Central memory CD8-positive, alpha-beta T cell (primary cell): ENCODE results near the gene ADAR.

ENCODE experiments used
- ATAC-seq: fragments of 150-1000 bp; cut with Tn5 transposase; replicated peaks from 2 replicates; pipeline ENCODE4 v1.10.0; 2022; ENCODE audit warnings: mild to moderate bottlenecking, moderate FRiP score, moderate number of reproducible peaks; ENCODE audit not compliant: poor library complexity, severe bottlenecking; ENCODE audit errors: extremely low read depth
- DNase-seq, 2 donors: peaks; one replicate each; pipeline ENCODE4 v3.0.0; 2021; ENCODE audit warnings: low spot score in 2 of 2
- H3K27ac Mint-ChIP-seq: one replicate; pipeline ENCODE4 v1.8.0; 2022; ENCODE audit warnings: low read depth, mild to moderate bottlenecking, moderate library complexity, mixed read lengths
- H3K27me3 Mint-ChIP-seq: one replicate; pipeline ENCODE4 v1.8.0; 2022; ENCODE audit warnings: mixed read lengths
- H3K36me3 Mint-ChIP-seq: one replicate; pipeline ENCODE4 v1.8.0; 2022; ENCODE audit warnings: mild to moderate bottlenecking, moderate library complexity, mixed read lengths; ENCODE audit not compliant: insufficient read depth
- H3K4me1 Mint-ChIP-seq: one replicate; pipeline ENCODE4 v1.8.0; 2022; ENCODE audit warnings: mixed read lengths
- H3K4me3 Mint-ChIP-seq: one replicate; pipeline ENCODE4 v1.8.0; 2022; ENCODE audit warnings: mild to moderate bottlenecking, moderate library complexity, mixed read lengths
- H3K9me3 Mint-ChIP-seq: one replicate; pipeline ENCODE4 v1.8.0; 2022; ENCODE audit warnings: mixed read lengths

ADAR gene

DNA sequence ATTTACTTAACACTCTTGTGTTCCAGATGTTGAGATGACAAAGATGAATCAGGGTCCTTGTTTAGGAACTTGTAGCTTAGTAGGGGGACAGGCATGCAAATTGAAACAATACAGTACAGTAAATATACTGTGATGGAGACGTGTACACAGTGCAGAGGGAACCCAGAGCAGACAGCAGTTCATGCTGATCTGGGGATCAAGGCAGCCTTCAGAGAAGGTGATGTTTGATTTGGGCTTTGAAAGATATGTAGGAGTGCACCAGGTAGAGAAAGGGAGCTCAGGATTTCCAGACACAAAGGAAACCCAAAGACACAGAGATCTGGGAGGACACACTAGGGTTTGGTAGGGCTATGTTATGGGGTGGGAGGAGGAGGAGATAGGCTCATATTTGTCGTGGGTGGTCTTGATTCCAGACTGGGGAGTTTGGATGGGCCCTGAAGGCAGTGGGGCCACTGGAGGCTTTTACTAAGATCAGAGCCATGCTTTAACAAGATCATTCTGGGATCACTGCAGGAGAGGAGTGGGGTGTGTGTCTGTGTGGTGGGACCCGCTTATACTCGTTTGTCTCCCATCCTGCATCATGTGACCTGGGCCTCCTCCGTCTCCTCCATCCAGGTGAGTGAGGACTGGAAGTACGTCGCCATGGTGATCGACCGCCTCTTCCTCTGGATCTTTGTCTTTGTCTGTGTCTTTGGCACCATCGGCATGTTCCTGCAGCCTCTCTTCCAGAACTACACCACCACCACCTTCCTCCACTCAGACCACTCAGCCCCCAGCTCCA lies 32.6 kb downstream of the ADAR start:
- Mint-ChIP-seq H3K9me3 (no peaks in the 10 kb centered on the region), H3K27me3 (peaks cover 9% of the 10 kb centered on the region), H3K27ac (no peak overlapping the region), H3K36me3 (peaks cover 20% of the 10 kb centered on the region), H3K4me3 (no peak overlapping the region), H3K4me1 (peaks cover 12% of the 10 kb centered on the region)
- ATAC-seq (no peak), DNase-seq (no peak)

DNA sequence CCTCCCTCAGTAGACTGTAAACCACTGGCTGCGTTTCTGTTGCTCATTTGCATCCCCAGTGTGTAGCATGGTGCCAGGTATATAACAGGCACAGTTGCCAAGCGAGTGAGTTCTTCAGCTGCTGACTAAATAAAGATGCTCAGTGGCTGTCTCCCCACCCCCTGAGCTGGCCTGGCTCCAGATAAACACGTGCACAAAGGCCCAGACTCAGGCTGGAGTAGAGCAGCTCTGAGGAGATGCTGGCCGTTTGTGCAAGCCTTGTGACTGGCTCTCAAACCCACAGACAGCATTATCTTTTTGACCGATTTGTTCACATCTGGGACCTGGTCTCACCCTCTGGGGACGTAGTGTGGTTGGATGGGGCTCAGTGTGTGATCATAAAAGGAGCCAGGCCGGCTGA lies 33.3 kb downstream of the ADAR start:
- Mint-ChIP-seq H3K27ac (no peak overlapping the region), H3K27me3 (peaks cover 9% of the 10 kb centered on the region)

DNA sequence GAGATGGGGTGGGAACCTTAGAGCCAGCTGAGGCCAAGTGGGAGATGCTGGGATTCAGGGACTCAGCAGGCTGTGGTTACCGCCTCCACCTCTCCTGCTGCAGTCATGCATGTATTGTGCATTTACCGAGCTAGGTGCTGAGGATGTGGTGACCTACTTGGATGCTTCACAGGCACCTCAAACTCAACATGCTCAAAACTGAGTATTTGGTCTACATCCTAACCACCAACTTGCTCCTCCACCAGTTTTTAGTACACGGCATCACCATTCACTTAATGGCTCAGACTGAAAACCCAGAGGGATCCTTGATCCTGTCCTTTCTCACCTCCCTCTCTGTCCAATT lies 34.8 kb downstream of the ADAR start:
- Mint-ChIP-seq H3K9me3 (no peaks in the 10 kb centered on the region), H3K27me3 (peaks cover 17% of the 10 kb centered on the region), H3K4me1 (peaks cover 7% of the 10 kb centered on the region)

More for the DNA sequence above, 33.3 kb downstream of the ADAR start:
- H3K4me1 Mint-ChIP-seq = peaks cover 12% of the 10 kb centered on the region
- DNase-seq (no peak), ATAC-seq (no peak)
- H3K9me3 Mint-ChIP-seq = no peaks in the 10 kb centered on the region
- peaks cover 18% of the 10 kb centered on the region for H3K36me3 Mint-ChIP-seq
- no peak overlapping the region for H3K4me3 Mint-ChIP-seq

DNA sequence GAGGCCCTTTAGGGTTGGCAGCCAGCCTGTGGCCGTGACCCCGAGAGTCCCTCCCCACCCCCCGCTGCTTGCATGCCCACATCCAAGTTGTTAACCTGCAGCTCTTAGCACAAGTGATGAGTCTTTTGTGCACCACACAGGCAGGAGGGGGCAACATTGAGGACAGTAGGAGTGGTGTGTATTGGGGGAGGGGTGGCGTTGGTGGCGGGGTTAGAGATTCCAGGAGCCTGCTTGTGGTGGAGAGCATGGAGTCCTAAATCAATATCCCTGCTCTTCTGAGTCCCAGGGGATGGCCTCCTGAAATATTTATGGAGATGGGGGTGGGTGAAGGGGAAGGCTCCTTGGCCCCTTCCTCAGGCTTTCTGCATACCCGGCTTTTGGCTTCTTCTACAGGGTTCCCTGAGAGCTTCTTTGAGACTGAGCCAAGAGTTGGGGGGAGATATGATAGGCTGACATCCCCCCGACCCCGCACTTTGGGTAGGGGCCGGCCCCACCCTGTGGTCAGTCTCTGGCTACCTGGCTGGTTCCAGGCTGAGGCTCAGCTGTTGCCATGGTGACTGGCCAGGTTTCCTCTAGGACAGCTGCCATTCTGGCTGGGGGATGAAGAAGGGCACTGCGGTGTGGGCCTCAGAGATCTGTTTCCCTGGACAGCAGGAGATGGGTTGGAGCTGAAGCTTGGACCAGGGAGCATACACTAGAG lies 35.4 kb downstream of the ADAR start:
- ATAC-seq (no peak), DNase-seq (no peak)
- Mint-ChIP-seq H3K9me3 (no peaks in the 10 kb centered on the region), H3K4me3 (no peak overlapping the region), H3K27ac (peak overlapping the region; percentile 68), H3K4me1 (peaks cover 12% of the 10 kb centered on the region), H3K36me3 (peaks cover 2% of the 10 kb centered on the region), H3K27me3 (peaks cover 22% of the 10 kb centered on the region)

More for the DNA sequence above, 34.8 kb downstream of the ADAR start:
- DNase-seq (no peak), ATAC-seq (no peak)
- Mint-ChIP-seq H3K27ac (peak overlapping the region; percentile 68), H3K36me3 (peaks cover 4% of the 10 kb centered on the region), H3K4me3 (no peak overlapping the region)

DNA sequence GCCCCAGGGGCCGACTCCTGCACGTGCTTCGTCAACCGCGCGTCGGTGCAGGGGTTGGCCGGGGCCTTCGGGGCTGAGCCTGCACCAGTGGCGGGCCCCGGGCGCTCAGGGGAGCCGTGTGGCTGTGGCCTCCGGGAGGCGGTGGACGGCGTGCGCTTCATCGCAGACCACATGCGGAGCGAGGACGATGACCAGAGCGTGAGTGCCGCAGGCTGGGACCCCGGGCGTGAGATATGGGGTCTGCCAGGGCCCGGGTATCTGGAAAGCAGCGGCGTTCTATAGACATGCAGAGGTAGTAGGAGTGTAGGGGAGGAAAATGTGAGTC lies 36.1 kb downstream of the ADAR start:
- DNase-seq (no peak), ATAC-seq (no peak)
- H3K4me3 Mint-ChIP-seq = no peak overlapping the region
- H3K36me3 Mint-ChIP-seq = peaks cover 5% of the 10 kb centered on the region
- H3K27me3 Mint-ChIP-seq = peaks cover 29% of the 10 kb centered on the region
- no peaks in the 10 kb centered on the region for H3K9me3 Mint-ChIP-seq
- no peak overlapping the region for H3K27ac Mint-ChIP-seq
- H3K4me1 Mint-ChIP-seq = peaks cover 17% of the 10 kb centered on the region

DNA sequence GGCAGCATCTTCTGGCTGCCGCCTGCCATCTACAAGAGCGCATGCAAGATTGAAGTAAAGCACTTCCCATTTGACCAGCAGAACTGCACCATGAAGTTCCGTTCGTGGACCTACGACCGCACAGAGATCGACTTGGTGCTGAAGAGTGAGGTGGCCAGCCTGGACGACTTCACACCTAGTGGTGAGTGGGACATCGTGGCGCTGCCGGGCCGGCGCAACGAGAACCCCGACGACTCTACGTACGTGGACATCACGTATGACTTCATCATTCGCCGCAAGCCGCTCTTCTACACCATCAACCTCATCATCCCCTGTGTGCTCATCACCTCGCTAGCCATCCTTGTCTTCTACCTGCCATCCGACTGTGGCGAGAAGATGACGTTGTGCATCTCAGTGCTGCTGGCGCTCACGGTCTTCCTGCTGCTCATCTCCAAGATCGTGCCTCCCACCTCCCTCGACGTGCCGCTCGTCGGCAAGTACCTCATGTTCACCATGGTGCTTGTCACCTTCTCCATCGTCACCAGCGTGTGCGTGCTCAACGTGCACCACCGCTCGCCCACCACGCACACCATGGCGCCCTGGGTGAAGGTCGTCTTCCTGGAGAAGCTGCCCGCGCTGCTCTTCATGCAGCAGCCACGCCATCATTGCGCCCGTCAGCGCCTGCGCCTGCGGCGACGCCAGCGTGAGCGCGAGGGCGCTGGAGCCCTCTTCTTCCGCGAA lies 36.6 kb downstream of the ADAR start:
- peaks cover 17% of the 10 kb centered on the region for H3K4me1 Mint-ChIP-seq
- DNase-seq = no peak
- H3K27ac Mint-ChIP-seq = no peak overlapping the region
- ATAC-seq = no peak
- no peak overlapping the region for H3K4me3 Mint-ChIP-seq
- H3K27me3 Mint-ChIP-seq = peaks cover 34% of the 10 kb centered on the region
- H3K36me3 Mint-ChIP-seq = peaks cover 5% of the 10 kb centered on the region
- no peaks in the 10 kb centered on the region for H3K9me3 Mint-ChIP-seq

DNA sequence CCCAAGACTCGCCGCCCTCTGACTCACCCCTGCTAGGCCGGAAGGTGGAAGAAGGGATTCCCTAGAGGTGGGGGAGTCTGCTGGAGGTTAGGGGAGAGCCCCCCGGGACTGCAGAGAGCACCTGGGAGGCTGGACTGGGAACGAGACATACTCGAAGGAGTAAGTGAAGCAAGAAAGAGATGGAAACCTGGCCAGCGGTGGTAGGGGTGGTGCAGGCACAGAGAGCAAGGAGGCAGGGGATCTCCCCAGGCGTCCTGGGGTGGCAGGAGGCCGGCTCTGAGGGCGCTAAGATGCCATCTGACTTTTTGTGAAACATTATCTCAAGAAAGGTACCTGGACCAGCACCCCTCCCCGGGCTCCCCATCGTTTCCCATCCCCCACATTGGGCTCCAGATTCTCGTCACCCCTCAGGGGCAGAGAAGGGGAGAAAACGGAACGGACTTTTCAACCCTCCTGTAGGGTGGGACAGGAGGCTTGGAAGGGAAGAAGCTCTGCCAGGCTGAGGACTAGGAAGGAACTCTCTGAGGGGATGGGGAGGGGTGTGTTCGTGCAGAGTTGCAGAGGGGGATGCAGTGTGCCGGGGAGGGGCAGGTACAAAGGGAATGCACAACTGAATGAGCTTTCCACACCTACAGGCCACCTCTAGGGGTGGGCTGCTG lies 39.7 kb downstream of the ADAR start:
- H3K4me3 Mint-ChIP-seq = no peak overlapping the region
- H3K27me3 Mint-ChIP-seq = peaks cover 51% of the 10 kb centered on the region
- peaks cover 5% of the 10 kb centered on the region for H3K36me3 Mint-ChIP-seq

DNA sequence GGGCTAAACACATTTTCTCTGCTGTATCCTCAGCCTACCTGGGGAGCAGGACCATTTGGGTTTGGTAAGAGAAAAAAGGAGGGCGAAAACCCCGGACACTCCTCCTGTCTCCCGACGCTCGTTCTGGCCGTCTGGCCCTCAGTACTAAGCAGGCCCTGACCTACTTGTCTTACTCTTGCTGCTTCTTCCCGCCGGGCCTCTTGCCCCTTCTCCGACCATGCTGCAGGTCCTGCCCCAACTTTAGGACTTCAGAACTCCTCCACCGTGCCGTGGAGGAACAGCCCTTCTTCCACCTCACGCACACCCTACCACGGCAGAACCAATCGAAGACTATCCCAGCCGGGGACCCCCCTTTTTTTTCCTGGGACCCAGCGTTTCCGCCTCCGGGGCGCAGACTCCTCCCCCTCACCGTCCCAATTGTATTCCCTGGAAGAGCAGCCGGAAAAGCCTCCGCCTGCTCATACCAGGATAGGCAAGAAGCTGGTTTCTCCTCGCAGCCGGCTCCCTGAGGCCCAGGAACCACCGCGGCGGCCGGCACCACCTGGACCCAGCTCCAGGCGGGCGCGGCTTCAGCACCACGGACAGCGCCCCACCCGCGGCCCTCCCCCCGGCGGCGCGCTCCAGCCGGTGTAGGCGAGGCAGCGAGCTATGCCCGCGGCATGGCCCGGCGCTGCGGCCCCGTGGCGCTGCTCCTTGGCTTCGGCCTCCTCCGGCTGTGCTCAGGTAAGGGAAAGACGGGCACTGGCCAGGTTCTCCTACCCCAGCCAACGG lies 40.4 kb downstream of the ADAR start, which contains the start of gene CHRNB2:
CHRNB2 (plus strand) TSS at position 393 of the 771 bp plus-strand sequence; CDS start at position 660, 267 bp downstream.
- H3K36me3 Mint-ChIP-seq = peaks cover 3% of the 10 kb centered on the region
- H3K9me3 Mint-ChIP-seq = no peaks in the 10 kb centered on the region
- peaks cover 51% of the 10 kb centered on the region for H3K27me3 Mint-ChIP-seq
- ATAC-seq (peak; percentile 92), DNase-seq (peak; percentile 61 to 65)
- H3K27ac Mint-ChIP-seq = no peak within 1 kb of the TSS
- peaks cover 11% of the 10 kb centered on the region for H3K4me1 Mint-ChIP-seq
- H3K4me3 Mint-ChIP-seq = no peak within 1 kb of the TSS

More for the DNA sequence above, 39.7 kb downstream of the ADAR start:
- Mint-ChIP-seq H3K4me1 (peaks cover 11% of the 10 kb centered on the region), H3K9me3 (no peaks in the 10 kb centered on the region), H3K27ac (no peak overlapping the region)
- ATAC-seq (no peak), DNase-seq (no peak)

DNA sequence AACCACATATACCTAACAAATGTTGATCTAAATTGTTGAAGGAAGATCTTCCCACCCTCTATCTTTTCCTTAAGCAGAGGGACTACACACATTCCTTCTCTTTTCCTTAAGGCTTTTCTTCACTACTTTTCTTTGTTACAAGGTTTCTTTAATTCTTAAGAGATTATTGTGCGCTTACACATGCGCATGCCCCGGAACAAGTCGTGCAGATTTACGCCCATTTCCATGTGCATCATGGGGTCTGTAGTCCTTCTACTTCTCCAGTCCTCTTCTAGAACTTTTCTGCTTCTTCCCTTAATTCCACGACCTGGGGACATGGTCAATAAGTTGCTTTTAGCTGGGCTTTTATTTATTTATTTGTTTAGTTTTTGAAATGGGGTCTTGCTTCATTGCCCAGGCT lies 42.1 kb downstream of the ADAR start:
- ATAC-seq (no peak), DNase-seq (no peak)
- Mint-ChIP-seq H3K36me3 (peaks cover 3% of the 10 kb centered on the region), H3K4me1 (peaks cover 11% of the 10 kb centered on the region), H3K27ac (no peak overlapping the region), H3K27me3 (peaks cover 42% of the 10 kb centered on the region), H3K4me3 (no peak overlapping the region), H3K9me3 (no peaks in the 10 kb centered on the region)

DNA sequence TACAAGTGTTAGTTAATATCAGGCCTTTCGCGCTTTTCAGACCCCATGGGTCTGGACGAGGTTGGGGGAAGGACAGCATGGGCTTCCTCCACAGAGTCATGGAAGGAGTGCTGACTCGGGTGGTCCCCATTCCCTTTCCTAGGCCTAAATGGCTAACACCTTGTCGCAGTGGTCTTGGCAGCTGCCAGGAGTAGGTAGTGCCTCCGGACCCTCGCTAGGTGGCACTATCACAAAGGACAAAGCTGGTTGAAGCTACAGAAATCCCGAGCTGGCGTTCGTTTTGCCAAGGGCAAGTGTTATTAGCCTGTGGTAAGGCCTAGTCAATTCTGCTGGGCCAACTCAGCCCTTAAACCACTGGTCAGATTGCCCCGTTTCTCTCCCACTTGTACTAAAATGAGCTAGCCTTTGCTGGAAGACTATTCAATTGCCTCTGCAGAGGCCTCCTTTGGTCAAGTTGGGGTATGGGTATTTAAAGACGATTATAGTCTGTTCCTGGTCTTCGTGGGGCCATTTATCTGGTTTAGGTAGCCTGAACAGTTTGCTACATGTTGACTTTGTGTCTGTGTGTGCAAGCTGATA lies 48.4 kb downstream of the ADAR start:
- H3K4me3 Mint-ChIP-seq = peak overlapping the region; percentile 84
- peaks cover 12% of the 10 kb centered on the region for H3K36me3 Mint-ChIP-seq
- H3K4me1 Mint-ChIP-seq = peaks cover 47% of the 10 kb centered on the region

DNA sequence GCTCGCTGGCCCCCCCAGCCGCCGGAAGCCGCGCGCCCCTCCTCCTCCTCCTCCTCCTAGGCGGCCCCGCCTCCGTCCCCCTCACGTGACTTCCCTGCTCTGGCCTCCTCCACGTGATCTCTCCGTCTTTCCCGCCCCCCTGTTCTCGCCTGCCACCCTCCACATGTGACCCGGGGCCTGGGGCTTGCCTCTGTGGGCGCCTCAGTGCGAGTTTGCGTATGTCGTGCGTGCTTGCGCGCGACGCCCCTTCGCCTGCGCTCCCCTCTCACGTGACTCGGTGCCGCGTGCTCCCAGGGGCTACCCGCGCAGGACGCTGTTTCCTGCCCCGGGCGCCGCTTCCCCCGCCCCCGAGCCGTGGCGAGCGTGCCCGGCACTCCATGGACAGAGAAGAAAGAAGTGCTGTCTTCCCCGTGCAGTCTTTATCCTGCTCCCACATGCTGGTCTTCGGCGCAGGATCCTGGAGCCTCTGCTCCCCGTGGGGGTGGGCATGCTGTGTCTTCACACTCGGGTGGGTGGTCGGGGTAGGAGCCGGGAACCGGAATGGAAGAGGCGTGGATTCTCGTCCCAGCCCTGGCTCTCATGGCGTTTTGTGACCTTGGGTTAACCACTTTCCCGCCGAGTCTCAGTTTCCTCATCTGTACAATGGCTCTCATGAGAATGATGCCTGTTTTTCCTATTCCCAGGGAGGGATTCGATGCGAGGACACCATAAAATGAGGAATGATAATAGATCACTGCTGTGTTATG lies 49.1 kb downstream of the ADAR start:
- peak overlapping the region; percentile 84 for H3K4me3 Mint-ChIP-seq
- no peaks in the 10 kb centered on the region for H3K27me3 Mint-ChIP-seq
- no peaks in the 10 kb centered on the region for H3K9me3 Mint-ChIP-seq
- H3K36me3 Mint-ChIP-seq = peaks cover 17% of the 10 kb centered on the region
- ATAC-seq = peak; percentile 95
- DNase-seq = peak; percentile 98 to 100
- H3K4me1 Mint-ChIP-seq = peaks cover 49% of the 10 kb centered on the region
- peak overlapping the region; percentile 84 for H3K27ac Mint-ChIP-seq

More for the DNA sequence above, 48.4 kb downstream of the ADAR start:
- Mint-ChIP-seq H3K27me3 (no peaks in the 10 kb centered on the region), H3K27ac (peak overlapping the region; percentile 84), H3K9me3 (no peaks in the 10 kb centered on the region)
- DNase-seq (peak; percentile 73 to 75), ATAC-seq (peak; percentile 55)
